DND-41 (cell line): ENCODE measurements around the gene LDB2.

ENCODE experiments used
- EZH2 ChIP-seq: IDR thresholded peaks from 3 replicates; pipeline ENCODE4 v1.6.1; 2012; ENCODE audit warnings: borderline replicate concordance, low read depth, mild to moderate bottlenecking, moderate library complexity, low read length, inconsistent platforms; ENCODE audit not compliant: severe bottlenecking
- TF ChIP-seq, protein P1 (sequence below): IDR thresholded peaks from 2 replicates; pipeline ENCODE4 v1.5.1; 2012; ENCODE audit warnings: borderline replicate concordance, low read length, moderate library complexity, mild to moderate bottlenecking; ENCODE audit not compliant: poor library complexity, severe bottlenecking; ENCODE audit errors: extremely low read depth

DNA sequence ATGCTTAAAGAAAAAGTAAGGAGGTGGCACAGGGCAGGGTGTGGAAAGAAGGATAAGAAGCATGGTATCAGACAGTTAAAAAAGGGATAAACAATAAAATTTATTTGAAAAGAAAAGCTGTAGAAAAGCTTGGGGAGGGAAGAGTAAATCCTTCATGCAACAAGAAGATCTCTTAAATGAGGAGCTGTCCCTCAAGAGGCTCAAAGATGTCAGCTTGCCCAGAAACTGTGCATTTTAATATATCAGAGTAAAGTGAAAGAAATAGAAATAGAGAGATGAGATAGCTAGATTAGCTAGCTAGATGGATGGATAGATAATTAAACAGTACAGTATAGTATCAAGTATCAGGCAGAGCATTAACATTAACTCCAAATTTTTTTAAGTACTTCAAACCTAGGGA, 170.3 kb downstream of the LDB2 start:
- TF ChIP-seq, protein P1, sequence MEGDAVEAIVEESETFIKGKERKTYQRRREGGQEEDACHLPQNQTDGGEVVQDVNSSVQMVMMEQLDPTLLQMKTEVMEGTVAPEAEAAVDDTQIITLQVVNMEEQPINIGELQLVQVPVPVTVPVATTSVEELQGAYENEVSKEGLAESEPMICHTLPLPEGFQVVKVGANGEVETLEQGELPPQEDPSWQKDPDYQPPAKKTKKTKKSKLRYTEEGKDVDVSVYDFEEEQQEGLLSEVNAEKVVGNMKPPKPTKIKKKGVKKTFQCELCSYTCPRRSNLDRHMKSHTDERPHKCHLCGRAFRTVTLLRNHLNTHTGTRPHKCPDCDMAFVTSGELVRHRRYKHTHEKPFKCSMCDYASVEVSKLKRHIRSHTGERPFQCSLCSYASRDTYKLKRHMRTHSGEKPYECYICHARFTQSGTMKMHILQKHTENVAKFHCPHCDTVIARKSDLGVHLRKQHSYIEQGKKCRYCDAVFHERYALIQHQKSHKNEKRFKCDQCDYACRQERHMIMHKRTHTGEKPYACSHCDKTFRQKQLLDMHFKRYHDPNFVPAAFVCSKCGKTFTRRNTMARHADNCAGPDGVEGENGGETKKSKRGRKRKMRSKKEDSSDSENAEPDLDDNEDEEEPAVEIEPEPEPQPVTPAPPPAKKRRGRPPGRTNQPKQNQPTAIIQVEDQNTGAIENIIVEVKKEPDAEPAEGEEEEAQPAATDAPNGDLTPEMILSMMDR, result no peak
- TF ChIP-seq EZH2, result no peak
